GM23338 (cell line): ENCODE results near the gene COL4A6.

Experiments
- CREB1 ChIP-seq: fragments of 250-450 bp; sonication (Bioruptor Pico); IDR thresholded peaks from 2 replicates; pipeline ENCODE4 v1.5.0; 2020; ENCODE audit warnings: low read depth, mild to moderate bottlenecking, moderate library complexity
- EZH2 ChIP-seq: fragments of 200-600 bp; sonication (generic); IDR thresholded peaks from one replicate; pipeline ENCODE4 v1.8.0; 2017; ENCODE audit warnings: antibody characterized with exemption, mild to moderate bottlenecking, low read depth; ENCODE audit not compliant: unreplicated experiment
- EZH2phosphoT487 ChIP-seq: fragments of 200-600 bp; sonication (generic); IDR thresholded peaks from one replicate; pipeline ENCODE4 v1.8.1; 2018; ENCODE audit warnings: antibody characterized with exemption; ENCODE audit not compliant: unreplicated experiment
- JUNB ChIP-seq: IDR thresholded peaks from one replicate; pipeline ENCODE4 v1.6.1; 2016; ENCODE audit warnings: antibody characterized with exemption; ENCODE audit not compliant: unreplicated experiment
- NANOG ChIP-seq: IDR thresholded peaks from 2 replicates; pipeline ENCODE4 v1.6.1; 2016; ENCODE audit warnings: antibody characterized with exemption, borderline replicate concordance
- POLR2AphosphoS5 ChIP-seq: IDR thresholded peaks from 2 replicates; pipeline ENCODE4 v1.6.1; 2016; ENCODE audit warnings: antibody characterized with exemption, low read depth
- TF ChIP-seq, protein P1 (sequence below), 2 experiments: fragments of 200-600 bp in 1 of 2; sonication (generic) in 1 of 2; conservative IDR thresholded peaks; 2 replicates each; pipeline versions ENCODE4 v1.5.1 to v1.6.1; 2016 to 2017; ENCODE audit warnings: antibody characterized with exemption in 2 of 2, low read depth in 2 of 2, mild to moderate bottlenecking in 2 of 2, moderate library complexity in 1 of 2
- TF ChIP-seq, protein P2 (sequence below): IDR thresholded peaks from one replicate; pipeline ENCODE4 v1.6.1; 2018; ENCODE audit warnings: antibody characterized with exemption; ENCODE audit not compliant: unreplicated experiment
- TF ChIP-seq, protein P3 (sequence below): fragments of 250-450 bp; sonication (Bioruptor Pico); IDR thresholded peaks from 2 replicates; pipeline ENCODE4 v1.5.0; 2020; ENCODE audit warnings: mild to moderate bottlenecking, moderate library complexity

DNA sequence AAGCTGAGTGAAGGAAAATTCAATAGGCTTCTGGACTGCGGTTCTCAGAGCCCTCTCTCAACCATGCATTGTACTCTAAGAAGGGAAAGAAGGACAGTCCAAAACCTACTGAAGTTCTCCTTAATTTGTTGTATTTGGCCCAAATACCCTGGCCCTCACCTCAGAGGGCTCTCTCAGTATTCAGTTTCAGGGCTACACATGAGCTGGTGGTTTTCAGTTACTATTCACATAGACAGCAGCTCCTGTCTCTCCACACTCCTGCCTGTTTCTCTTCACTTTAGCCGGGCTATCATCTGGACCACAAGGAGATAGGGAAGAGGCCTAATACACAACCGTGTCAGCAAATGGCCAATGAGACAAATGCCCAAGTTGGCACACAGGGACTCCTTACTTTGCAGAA lies 280.6 kb downstream of the COL4A6 start:
- TF ChIP-seq JUNB (no peak), POLR2AphosphoS5 (no peak), EZH2phosphoT487 (no peak), EZH2 (no peak), CREB1 (CRISPR knock-in tag) (no peak), NANOG (no peak)
- TF ChIP-seq, protein P1, sequence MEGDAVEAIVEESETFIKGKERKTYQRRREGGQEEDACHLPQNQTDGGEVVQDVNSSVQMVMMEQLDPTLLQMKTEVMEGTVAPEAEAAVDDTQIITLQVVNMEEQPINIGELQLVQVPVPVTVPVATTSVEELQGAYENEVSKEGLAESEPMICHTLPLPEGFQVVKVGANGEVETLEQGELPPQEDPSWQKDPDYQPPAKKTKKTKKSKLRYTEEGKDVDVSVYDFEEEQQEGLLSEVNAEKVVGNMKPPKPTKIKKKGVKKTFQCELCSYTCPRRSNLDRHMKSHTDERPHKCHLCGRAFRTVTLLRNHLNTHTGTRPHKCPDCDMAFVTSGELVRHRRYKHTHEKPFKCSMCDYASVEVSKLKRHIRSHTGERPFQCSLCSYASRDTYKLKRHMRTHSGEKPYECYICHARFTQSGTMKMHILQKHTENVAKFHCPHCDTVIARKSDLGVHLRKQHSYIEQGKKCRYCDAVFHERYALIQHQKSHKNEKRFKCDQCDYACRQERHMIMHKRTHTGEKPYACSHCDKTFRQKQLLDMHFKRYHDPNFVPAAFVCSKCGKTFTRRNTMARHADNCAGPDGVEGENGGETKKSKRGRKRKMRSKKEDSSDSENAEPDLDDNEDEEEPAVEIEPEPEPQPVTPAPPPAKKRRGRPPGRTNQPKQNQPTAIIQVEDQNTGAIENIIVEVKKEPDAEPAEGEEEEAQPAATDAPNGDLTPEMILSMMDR (conservative IDR thresholded peaks at IDR 0.05; ENCODE audit: low read depth in 2 of 2) = no peak
- TF ChIP-seq, protein P2, sequence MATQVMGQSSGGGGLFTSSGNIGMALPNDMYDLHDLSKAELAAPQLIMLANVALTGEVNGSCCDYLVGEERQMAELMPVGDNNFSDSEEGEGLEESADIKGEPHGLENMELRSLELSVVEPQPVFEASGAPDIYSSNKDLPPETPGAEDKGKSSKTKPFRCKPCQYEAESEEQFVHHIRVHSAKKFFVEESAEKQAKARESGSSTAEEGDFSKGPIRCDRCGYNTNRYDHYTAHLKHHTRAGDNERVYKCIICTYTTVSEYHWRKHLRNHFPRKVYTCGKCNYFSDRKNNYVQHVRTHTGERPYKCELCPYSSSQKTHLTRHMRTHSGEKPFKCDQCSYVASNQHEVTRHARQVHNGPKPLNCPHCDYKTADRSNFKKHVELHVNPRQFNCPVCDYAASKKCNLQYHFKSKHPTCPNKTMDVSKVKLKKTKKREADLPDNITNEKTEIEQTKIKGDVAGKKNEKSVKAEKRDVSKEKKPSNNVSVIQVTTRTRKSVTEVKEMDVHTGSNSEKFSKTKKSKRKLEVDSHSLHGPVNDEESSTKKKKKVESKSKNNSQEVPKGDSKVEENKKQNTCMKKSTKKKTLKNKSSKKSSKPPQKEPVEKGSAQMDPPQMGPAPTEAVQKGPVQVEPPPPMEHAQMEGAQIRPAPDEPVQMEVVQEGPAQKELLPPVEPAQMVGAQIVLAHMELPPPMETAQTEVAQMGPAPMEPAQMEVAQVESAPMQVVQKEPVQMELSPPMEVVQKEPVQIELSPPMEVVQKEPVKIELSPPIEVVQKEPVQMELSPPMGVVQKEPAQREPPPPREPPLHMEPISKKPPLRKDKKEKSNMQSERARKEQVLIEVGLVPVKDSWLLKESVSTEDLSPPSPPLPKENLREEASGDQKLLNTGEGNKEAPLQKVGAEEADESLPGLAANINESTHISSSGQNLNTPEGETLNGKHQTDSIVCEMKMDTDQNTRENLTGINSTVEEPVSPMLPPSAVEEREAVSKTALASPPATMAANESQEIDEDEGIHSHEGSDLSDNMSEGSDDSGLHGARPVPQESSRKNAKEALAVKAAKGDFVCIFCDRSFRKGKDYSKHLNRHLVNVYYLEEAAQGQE = no peak
- TF ChIP-seq, protein P3, sequence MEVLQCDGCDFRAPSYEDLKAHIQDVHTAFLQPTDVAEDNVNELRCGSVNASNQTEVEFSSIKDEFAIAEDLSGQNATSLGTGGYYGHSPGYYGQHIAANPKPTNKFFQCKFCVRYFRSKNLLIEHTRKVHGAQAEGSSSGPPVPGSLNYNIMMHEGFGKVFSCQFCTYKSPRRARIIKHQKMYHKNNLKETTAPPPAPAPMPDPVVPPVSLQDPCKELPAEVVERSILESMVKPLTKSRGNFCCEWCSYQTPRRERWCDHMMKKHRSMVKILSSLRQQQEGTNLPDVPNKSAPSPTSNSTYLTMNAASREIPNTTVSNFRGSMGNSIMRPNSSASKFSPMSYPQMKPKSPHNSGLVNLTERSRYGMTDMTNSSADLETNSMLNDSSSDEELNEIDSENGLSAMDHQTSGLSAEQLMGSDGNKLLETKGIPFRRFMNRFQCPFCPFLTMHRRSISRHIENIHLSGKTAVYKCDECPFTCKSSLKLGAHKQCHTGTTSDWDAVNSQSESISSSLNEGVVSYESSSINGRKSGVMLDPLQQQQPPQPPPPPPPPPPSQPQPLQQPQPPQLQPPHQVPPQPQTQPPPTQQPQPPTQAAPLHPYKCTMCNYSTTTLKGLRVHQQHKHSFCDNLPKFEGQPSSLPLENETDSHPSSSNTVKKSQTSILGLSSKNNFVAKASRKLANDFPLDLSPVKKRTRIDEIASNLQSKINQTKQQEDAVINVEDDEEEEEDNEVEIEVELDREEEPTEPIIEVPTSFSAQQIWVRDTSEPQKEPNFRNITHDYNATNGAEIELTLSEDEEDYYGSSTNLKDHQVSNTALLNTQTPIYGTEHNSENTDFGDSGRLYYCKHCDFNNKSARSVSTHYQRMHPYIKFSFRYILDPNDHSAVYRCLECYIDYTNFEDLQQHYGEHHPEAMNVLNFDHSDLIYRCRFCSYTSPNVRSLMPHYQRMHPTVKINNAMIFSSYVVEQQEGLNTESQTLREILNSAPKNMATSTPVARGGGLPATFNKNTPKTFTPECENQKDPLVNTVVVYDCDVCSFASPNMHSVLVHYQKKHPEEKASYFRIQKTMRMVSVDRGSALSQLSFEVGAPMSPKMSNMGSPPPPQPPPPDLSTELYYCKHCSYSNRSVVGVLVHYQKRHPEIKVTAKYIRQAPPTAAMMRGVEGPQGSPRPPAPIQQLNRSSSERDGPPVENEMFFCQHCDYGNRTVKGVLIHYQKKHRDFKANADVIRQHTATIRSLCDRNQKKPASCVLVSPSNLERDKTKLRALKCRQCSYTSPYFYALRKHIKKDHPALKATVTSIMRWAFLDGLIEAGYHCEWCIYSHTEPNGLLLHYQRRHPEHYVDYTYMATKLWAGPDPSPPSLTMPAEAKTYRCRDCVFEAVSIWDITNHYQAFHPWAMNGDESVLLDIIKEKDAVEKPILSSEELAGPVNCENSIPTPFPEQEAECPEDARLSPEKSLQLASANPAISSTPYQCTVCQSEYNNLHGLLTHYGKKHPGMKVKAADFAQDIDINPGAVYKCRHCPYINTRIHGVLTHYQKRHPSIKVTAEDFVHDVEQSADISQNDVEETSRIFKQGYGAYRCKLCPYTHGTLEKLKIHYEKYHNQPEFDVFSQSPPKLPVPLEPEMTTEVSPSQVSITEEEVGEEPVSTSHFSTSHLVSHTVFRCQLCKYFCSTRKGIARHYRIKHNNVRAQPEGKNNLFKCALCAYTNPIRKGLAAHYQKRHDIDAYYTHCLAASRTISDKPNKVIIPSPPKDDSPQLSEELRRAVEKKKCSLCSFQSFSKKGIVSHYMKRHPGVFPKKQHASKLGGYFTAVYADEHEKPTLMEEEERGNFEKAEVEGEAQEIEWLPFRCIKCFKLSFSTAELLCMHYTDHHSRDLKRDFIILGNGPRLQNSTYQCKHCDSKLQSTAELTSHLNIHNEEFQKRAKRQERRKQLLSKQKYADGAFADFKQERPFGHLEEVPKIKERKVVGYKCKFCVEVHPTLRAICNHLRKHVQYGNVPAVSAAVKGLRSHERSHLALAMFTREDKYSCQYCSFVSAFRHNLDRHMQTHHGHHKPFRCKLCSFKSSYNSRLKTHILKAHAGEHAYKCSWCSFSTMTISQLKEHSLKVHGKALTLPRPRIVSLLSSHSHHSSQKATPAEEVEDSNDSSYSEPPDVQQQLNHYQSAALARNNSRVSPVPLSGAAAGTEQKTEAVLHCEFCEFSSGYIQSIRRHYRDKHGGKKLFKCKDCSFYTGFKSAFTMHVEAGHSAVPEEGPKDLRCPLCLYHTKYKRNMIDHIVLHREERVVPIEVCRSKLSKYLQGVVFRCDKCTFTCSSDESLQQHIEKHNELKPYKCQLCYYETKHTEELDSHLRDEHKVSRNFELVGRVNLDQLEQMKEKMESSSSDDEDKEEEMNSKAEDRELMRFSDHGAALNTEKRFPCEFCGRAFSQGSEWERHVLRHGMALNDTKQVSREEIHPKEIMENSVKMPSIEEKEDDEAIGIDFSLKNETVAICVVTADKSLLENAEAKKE (CRISPR knock-in tag) = no peak
